Measurements from ENCODE around the gene MRPL58.
"Not testable (repeated sequence)": the region's sequence is repeated elsewhere in the genome, so short reads cannot be mapped to it uniquely, and the experiment has no call there.

The MRPL58 gene

GRCh38 chr17:74987909-74988711 lies 24.4 kb upstream of the MRPL58 start:
- peak; percentile 86 for DNase-seq

DNA sequence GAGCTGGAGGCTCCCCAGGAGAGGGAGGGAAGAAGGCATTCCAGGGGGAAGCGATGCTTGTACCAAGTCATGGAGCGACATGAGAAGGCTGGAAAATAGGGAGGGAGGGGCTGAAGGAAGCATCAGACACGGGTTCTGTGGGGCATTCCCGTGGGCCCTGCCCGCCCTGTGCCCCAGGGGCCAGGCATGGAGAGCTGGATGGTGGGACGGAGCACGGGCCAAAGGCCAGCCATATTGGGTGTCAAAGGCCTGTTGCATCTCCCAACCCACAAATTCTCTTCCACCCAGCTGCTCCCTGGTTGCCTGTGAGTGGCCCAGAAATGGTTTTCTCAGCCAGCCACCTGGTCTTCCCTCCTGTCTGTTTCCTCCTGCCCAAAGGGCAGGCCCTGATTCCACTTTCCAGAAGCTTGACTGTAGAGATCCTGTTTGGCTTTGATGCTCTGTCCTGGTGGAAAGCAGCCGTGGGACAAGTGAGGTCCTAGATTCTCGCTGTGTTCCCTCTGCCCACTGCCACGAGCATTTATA lies 21.8 kb upstream of the MRPL58 start:
- no peak for DNase-seq

DNA sequence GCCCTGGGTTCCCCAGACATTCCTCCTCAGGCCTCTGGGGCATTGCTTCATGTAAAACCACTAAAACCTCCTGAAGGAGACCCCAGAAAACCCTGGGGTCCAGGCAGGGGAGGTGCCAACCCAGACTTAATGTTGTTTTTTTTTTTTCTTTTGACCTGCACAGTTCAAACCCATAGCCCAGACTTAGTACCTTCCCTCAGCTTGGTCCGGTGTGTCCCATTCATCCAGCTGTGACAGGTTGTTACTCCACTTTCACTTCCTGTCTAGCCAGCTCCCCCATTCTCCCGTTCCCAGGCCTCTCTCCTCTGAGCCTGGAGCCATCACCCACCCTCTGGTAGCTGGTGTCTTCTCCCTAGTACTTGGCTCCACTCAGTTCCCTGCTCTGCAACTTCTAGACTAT lies 20.2 kb upstream of the MRPL58 start:
- no peak for DNase-seq

- peak; percentile 28 for DNase-seq
These were observed 18.0 kb upstream of the MRPL58 start for GRCh38 chr17:74994440-74994839.

DNA sequence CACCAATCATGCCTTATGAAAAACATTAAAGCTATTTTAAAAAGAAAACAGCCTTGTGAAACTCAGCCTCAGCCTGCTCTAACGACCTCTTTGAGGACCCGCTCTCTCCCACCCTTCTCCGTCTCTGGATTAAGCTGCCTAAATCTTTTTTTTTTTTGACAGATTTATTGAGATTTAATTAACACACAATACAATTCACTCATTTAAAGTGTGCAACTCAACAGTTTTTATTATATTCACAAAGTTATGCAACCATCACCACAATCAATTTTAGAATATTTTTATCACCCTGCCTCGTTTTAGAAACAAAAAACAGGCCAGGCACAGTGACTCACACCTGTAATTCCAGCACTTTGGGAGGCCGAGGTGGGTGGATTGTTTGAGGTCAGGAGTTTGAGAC lies 16.6 kb upstream of the MRPL58 start:
- DNase-seq, result no peak

DNA sequence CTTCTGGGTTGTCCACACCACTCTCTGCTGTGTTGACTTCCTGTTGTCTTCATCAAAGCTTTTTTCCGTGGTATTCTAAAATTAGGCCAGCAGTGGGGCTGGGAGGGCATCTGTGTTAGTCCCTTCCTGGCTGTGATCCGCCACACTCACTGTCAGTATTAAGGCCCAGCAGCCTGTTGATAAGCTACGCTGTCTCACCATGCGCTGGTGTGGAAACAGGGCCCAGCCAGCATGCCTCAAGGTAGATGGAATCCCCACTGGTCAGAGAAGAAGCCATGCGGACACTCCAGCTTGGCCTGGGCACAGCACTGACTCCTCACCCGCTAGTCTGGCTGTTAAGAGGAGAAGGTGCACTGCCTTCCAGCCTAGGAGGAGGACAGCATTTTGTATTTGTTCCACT lies 13.7 kb upstream of the MRPL58 start:
- DNase-seq, result no peak

GRCh38 chr17:74999523-74999922 lies 12.9 kb upstream of the MRPL58 start:
- no peak for DNase-seq

DNA sequence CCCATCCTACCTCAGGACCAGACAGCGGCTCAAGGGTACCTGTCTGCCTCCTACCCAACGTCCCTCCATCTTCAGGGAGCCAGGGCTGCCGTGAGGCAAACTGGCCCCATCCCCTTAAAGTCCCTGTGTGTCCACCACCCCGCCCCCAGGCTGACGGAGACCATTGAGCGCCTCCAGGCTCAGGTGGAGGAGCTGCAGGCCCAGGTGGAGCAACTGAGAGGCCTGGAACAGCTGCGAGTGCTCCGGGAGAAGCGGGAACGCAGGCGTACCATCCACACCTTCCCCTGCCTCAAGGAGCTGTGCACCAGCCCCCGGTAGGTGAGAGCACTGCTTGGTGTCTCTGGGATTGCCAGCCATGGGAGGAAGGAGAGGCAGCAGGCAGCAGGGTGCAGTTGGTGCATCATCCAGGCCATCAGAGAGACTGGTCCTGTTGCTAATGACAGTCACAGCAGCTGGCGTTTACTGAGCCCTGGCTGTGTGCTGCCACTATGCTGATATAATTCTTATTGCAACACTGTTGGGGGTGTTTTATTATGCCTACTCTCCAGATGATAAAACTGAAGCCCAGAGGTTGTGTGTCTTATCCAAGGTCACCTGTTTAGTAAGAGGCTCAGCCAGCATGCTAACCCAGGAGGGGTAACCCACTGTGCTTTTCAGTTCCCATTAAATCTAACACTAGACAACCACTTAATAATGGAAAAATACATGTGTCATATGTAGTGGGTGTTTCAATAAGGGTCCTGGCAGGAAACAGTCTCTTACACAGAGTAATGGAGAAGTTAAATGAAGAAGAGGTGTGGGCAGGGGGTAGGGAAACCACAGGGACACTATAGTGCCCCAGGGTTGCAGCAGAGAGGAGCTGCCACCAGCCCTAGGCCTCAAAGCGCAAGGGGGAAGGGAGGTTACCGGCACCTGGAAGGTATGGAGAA lies 10.3 kb upstream of the MRPL58 start:
- DNase-seq, result no peak

DNA sequence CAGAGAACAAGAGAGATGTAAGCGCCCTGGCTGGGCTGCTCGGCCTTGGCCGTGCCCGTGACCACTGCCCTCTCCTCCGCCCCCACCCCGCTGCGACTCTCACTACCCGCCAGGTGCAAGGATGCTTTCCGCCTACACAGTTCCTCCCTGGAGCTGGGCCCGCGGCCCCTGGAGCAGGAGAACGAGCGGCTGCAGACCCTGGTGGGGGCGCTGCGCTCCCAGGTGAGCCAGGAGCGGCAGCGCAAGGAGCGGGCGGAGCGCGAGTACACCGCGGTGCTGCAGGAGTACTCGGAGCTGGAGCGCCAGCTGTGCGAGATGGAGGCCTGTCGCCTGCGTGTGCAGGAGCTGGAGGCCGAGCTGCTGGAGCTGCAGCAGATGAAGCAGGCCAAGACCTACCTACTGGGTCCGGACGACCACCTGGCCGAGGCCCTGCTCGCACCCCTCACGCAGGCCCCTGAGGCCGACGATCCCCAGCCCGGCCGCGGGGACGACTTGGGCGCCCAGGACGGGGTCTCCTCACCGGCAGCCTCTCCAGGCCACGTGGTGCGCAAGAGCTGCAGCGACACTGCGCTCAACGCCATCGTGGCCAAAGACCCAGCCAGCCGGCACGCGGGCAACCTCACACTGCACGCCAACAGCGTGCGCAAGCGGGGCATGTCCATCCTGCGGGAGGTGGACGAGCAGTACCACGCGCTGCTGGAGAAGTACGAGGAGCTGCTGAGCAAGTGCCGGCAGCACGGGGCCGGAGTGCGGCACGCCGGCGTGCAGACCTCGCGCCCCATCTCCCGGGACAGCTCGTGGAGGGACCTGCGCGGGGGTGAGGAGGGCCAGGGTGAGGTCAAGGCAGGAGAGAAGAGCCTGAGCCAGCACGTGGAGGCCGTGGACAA lies 9.2 kb upstream of the MRPL58 start:
- DNase-seq, result no peak

DNA sequence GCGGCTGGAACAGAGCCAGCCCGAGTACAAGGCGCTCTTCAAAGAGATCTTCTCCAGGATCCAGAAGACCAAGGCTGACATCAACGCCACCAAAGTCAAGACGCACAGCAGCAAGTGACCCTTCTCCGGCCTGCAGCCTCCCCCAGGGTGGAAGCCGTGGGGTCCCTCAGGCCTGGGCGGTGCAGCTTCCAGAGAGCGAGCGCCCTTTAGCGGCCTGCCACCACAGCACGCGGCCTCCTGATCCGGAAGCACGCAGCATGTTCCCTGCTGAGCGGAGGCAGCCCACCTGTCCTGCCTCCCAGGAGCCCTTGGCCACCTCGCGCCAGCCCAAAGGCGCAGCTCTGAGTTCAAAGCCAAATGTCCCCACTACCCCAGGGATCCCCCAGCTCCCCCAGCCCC lies 8.5 kb upstream of the MRPL58 start:
- DNase-seq, result no peak

DNA sequence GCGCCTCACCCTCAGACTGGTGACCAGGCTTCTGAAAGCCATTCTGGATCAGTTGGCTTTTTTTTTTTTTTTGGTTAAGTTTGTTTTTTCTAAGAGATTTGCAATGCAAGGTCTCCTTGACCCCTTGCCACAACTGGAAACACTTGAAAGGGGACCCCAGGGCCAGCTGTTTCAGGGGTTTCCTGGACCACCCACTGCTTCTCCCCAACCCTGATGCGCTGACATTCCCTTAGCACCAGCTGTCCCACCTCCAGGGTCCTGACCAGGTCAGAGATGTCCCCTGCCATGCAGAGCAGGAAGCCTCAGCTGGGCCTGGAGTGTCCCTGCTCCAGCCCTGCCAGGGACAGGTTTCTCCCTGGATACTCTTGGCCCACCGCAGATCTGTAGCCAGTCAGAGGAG lies 8.1 kb upstream of the MRPL58 start:
- DNase-seq, result no peak

DNA sequence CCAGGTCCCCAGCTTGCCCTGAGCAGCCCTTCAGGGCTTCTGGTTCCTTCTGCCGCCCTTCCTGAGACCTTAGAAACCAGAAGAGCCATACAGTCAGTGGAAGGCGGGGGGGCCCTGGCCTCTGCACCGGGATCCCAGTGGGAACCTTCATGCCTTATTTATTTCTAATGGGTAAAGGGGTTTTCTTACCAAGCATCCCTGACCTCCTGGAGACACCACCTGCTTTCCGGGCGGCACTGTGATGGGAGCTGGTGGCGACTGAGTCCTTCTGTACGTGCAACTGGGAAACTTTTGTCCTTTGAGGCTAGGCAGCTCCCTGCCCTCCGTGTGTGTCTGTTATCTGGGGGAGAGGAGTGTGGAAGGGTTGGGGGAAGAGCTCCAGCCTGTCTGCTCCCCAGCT lies 7.2 kb upstream of the MRPL58 start:
- no peak for DNase-seq

DNA sequence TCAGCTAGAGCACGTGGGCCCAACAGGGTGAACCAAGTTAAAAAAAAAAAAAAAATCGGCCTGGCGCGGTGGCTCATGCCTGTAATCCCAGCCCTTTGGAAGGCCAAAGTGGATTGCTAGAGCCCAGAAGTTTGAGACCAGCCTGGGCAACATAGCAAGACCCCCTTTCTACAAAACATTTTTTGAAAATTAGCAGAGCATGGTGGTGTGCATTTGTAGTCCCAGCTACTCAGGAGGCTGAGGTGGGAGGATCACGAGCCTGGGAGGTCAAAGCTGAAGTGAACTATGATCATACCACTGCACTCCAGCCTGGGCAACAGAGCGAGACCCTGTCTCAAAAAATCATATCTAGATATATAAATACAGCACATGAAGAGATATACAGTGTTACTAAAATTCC lies 6.4 kb upstream of the MRPL58 start:
- not testable (repeated sequence) for DNase-seq

GRCh38 chr17:75006653-75007052 lies 5.8 kb upstream of the MRPL58 start:
- no peak for DNase-seq

DNA sequence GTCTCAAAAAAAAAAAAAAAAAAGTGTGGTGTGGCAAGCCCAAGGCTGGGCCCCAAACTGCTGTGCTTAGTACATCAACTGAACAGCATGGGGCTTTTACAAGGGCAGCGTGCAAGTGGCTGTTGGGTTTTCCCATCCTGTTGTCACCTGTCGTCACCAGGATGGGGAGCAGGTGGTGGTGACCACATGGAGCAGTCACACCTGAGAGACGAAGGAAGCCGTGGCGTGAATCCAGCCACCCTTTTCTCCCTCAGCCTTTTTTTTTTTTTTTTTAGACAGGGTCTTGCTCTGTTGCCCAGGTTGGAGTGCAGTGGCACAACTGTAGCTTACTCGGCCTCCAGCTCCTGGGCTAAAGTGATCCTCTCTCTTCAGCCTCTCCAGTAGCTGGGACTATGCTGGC lies 4.1 kb upstream of the MRPL58 start:
- DNase-seq, result no peak

GRCh38 chr17:75009139-75009724 lies 3.2 kb upstream of the MRPL58 start:
- DNase-seq, result no peak

- DNase-seq, result peak; percentile 4
These were observed 1.6 kb upstream of the MRPL58 start for GRCh38 chr17:75010683-75011400.

GRCh38 chr17:75011401-75012095 lies 922 bp upstream of the MRPL58 start:
- peak; percentile 72 for DNase-seq

GRCh38 chr17:75012096-75012345 lies 449 bp upstream of the MRPL58 start:
- no peak for DNase-seq

GRCh38 chr17:75013092-75013559 lies 656 bp downstream of the MRPL58 start:
- DNase-seq, result no peak

GRCh38 chr17:75019146-75019545 lies 6.7 kb downstream of the MRPL58 start:
- DNase-seq, result no peak
